DOHH2 (cell line): Measurements from ENCODE around the gene SCAF1.

Experiments used
- H3F3A ChIP-seq: fragments of 200-600 bp; sonication (generic), shearing (Covaris generic); 2 replicates; pipeline ENCODE4 v1.6.0; 2016; ENCODE audit warnings: antibody characterized with exemption, mild to moderate bottlenecking; ENCODE audit not compliant: control insufficient read depth, insufficient read depth
- H3K27ac ChIP-seq: fragments of 200-600 bp; sonication (generic); 2 replicates; pipeline ENCODE4 v1.5.1; 2014; ENCODE audit warnings: low read depth, mild to moderate bottlenecking, low read length, moderate library complexity
- H3K27me3 ChIP-seq: fragments of 200-600 bp; sonication (generic); 2 replicates; pipeline ENCODE4 v1.6.1; 2014; ENCODE audit warnings: mild to moderate bottlenecking, low read length, mixed read lengths; ENCODE audit not compliant: control insufficient read depth
- H3K36me3 ChIP-seq: fragments of 200-600 bp; sonication (generic); 2 replicates; pipeline ENCODE4 v1.6.1; 2014; ENCODE audit warnings: mild to moderate bottlenecking, low read length, moderate library complexity, mixed read lengths; ENCODE audit not compliant: control insufficient read depth
- H3K4me1 ChIP-seq: fragments of 200-600 bp; sonication (generic); 2 replicates; pipeline ENCODE4 v1.6.1; 2014; ENCODE audit warnings: mild to moderate bottlenecking, low read length, mixed read lengths; ENCODE audit not compliant: control insufficient read depth
- H3K4me2 ChIP-seq: fragments of 200-600 bp; sonication (generic); 2 replicates; pipeline ENCODE4 v1.6.0; 2014; ENCODE audit warnings: mild to moderate bottlenecking, low read length, moderate library complexity
- H3K4me3 ChIP-seq: fragments of 200-600 bp; sonication (generic); 2 replicates; pipeline ENCODE4 v1.5.1; 2014; ENCODE audit warnings: mild to moderate bottlenecking, low read length, mixed read lengths
- H3K79me2 ChIP-seq: fragments of 200-600 bp; sonication (generic); 2 replicates; pipeline ENCODE4 v1.6.1; 2014; ENCODE audit warnings: mild to moderate bottlenecking, low read length, mixed read lengths; ENCODE audit not compliant: control insufficient read depth
- H3K9me2 ChIP-seq: fragments of 200-600 bp; sonication (generic); replicated peaks from 2 replicates; pipeline ENCODE4 v1.6.1; 2014; ENCODE audit warnings: mild to moderate bottlenecking, low read length, mixed read lengths; ENCODE audit not compliant: control insufficient read depth
- H3K9me3 ChIP-seq: fragments of 200-600 bp; sonication (generic); 2 replicates; pipeline ENCODE4 v1.6.1; 2014; ENCODE audit warnings: antibody characterized with exemption, low read length, mixed read lengths; ENCODE audit not compliant: control insufficient read depth, insufficient read depth
- H4K20me1 ChIP-seq: fragments of 200-600 bp; sonication (generic); 2 replicates; pipeline ENCODE4 v1.6.0; 2014; ENCODE audit warnings: low read depth, mild to moderate bottlenecking, antibody characterized with exemption, low read length, moderate library complexity; ENCODE audit not compliant: control insufficient read depth, insufficient read depth
- EZH2phosphoT487 ChIP-seq: fragments of 200-600 bp; sonication (generic); IDR thresholded peaks from 2 replicates; pipeline ENCODE4 v1.6.1; 2017; ENCODE audit warnings: borderline replicate concordance, mild to moderate bottlenecking, antibody characterized with exemption, low read length, moderate library complexity, mixed read lengths
- TF ChIP-seq, protein P1 (sequence below): fragments of 200-600 bp; sonication (generic); IDR thresholded peaks from one replicate; pipeline ENCODE4 v1.5.1; 2014; ENCODE audit warnings: antibody characterized with exemption, mild to moderate bottlenecking, low read depth, low read length; ENCODE audit not compliant: poor library complexity, severe bottlenecking

Gene SCAF1

DNA sequence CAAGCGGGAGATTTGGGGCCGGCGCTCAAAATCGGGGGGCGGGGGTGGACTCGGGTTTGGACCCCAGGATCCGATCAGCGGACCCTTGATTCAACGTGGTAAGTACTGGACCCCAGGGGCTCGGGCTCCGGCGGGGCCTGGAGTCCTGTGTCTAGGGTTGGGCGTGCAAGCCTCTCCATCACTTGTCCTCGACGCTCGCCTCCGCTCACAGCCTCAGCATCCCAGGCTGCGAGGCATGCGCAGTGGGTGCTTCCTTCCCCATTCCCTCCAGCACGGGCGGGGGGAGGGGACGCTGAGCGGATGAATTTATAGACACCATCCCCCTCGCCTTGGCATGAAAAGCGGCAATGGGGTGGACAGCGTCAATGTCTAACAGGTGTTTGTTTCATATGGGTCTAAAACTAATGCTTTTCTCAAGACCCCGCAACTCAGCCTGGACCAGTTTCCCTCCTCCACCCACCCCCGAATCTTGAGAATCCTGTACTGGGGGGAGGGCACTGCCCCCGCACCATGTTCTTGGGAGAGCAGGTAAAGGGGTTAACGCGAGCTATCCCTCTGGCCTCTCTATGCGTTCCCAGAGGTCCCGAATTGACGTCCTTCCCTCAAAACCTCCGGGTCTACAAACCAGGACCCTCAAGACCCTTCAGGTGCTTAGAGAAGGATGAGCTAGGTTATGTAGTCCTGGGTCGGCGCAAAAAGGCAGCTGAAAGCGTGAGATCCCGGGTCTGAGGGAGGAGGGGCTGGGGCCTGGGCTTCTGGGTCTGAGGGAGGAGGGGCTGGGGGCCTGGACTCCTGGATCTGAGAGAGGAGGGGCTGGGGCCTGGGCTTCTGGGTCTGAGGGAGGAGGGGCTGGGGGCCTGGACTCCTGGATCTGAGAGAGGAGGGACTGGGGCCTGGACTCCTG lies 49.5 kb downstream of the SCAF1 start:
- H3K9me2 ChIP-seq = no peaks in the 10 kb centered on the region
- no peak overlapping the region for H3K4me2 ChIP-seq
- no peaks in the 10 kb centered on the region for H3K27me3 ChIP-seq
- H3K27ac ChIP-seq = no peak overlapping the region
- no peak overlapping the region for H3K4me3 ChIP-seq
- no peaks in the 10 kb centered on the region for H3K9me3 ChIP-seq
- H3F3A ChIP-seq = no peaks in the 10 kb centered on the region; the same call in 1 of the 2 replicates
- no peak for TF ChIP-seq EZH2phosphoT487
- TF ChIP-seq, protein P1, sequence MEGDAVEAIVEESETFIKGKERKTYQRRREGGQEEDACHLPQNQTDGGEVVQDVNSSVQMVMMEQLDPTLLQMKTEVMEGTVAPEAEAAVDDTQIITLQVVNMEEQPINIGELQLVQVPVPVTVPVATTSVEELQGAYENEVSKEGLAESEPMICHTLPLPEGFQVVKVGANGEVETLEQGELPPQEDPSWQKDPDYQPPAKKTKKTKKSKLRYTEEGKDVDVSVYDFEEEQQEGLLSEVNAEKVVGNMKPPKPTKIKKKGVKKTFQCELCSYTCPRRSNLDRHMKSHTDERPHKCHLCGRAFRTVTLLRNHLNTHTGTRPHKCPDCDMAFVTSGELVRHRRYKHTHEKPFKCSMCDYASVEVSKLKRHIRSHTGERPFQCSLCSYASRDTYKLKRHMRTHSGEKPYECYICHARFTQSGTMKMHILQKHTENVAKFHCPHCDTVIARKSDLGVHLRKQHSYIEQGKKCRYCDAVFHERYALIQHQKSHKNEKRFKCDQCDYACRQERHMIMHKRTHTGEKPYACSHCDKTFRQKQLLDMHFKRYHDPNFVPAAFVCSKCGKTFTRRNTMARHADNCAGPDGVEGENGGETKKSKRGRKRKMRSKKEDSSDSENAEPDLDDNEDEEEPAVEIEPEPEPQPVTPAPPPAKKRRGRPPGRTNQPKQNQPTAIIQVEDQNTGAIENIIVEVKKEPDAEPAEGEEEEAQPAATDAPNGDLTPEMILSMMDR = no peak
- peaks cover 40% of the 10 kb centered on the region for H3K36me3 ChIP-seq
- no peaks in the 10 kb centered on the region for H3K79me2 ChIP-seq
- H3K4me1 ChIP-seq = peaks cover 9% of the 10 kb centered on the region
- no peaks in the 10 kb centered on the region for H4K20me1 ChIP-seq

DNA sequence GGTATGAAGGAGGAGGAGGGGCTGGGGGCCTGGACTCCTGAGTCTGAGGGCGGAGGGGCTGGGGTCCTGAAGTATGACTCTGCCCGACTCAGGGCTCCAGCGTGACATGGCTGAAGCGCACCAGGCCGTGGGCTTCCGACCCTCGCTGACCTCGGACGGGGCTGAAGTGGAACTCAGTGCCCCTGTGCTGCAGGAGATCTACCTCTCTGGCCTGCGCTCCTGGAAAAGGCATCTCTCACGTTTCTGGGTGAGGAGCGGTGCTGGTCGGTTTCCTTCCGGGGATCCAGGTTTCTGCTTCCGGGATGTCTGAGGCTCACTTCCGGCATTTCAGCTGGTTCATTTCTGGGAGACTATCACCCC lies 50.1 kb downstream of the SCAF1 start:
- H3K4me3 ChIP-seq = no peak overlapping the region
- no peaks in the 10 kb centered on the region for H3K27me3 ChIP-seq
- peaks cover 36% of the 10 kb centered on the region for H3K36me3 ChIP-seq
- H3K79me2 ChIP-seq = no peaks in the 10 kb centered on the region
- no peaks in the 10 kb centered on the region for H3K9me2 ChIP-seq
- no peaks in the 10 kb centered on the region for H4K20me1 ChIP-seq
- no peak overlapping the region for H3K27ac ChIP-seq
- H3K9me3 ChIP-seq = no peaks in the 10 kb centered on the region
- no peaks in the 10 kb centered on the region; the same call in 1 of the 2 replicates for H3F3A ChIP-seq
- H3K4me1 ChIP-seq = peaks cover 9% of the 10 kb centered on the region
- no peak overlapping the region for H3K4me2 ChIP-seq
- TF ChIP-seq, protein P1 = no peak
- no peak for TF ChIP-seq EZH2phosphoT487

DNA sequence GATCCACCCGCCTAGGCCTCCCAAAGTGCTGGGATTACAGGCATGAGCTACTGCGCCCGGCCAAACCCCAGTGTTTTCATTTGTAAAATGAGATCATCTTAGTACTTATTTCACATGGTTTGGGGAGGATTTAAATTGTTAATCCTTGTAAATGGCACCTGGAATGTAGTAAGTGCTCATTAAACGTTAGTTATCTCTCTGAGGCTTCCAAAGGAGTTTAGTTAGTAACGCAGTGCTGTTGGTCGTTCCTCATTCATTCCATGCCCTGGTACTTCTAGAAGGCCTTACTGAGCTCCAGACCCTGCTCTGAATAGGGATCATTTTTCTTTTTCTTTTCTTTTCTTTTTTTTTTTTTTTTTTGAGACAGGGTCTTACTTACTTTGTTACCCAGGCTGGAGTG lies 54.1 kb downstream of the SCAF1 start:
- Histone ChIP-seq H3K4me1 (peaks cover 4% of the 10 kb centered on the region), H3K9me2 (no peaks in the 10 kb centered on the region), H3K27me3 (no peaks in the 10 kb centered on the region), H3K4me3 (no peak overlapping the region), H3K36me3 (no peaks in the 10 kb centered on the region), H4K20me1 (no peaks in the 10 kb centered on the region), H3K4me2 (no peak overlapping the region), H3K27ac (no peak overlapping the region), H3K9me3 (no peaks in the 10 kb centered on the region), H3F3A (no peaks in the 10 kb centered on the region), H3K79me2 (no peaks in the 10 kb centered on the region)
- TF ChIP-seq, protein P1 = no peak
- TF ChIP-seq EZH2phosphoT487 = no peak
